ENCODE results near the gene HLA-A.

Gene HLA-A

GRCh38 chr6:29941016-29941415 is 1.3 kb upstream of the HLA-A start:
- no peak overlapping the region for H3K9ac ChIP-seq
- no peaks in the 10 kb centered on the region for H3K27me3 ChIP-seq (ENCODE audit: control insufficient read depth, insufficient read depth, low read length)
- no peak overlapping the region for H3K27ac ChIP-seq
- no peaks in the 10 kb centered on the region for H3K79me2 ChIP-seq
- H3K4me2 ChIP-seq (ENCODE audit: low read length), result peak overlapping the region; percentile 79
- no peak overlapping the region for H2AFZ ChIP-seq
- H3K4me1 ChIP-seq, result no peaks in the 10 kb centered on the region
- no peaks in the 10 kb centered on the region for H3K9me3 ChIP-seq (ENCODE audit: control insufficient read depth, low read length)
- no peak for TF ChIP-seq CTCF (IDR thresholded peaks at IDR 0.05)
- H3K36me3 ChIP-seq (ENCODE audit: control insufficient read depth, insufficient read depth, low read length), result no peaks in the 10 kb centered on the region
- H3K4me3 ChIP-seq (ENCODE audit: low read depth, low read length), result no peak overlapping the region

GRCh38 chr6:29941471-29941870 is 861 bp upstream of the HLA-A start:
- peak overlapping the region; percentile 79 for H3K4me2 ChIP-seq (ENCODE audit: low read length)
- TF ChIP-seq CTCF (IDR thresholded peaks at IDR 0.05), result no peak
- H3K4me3 ChIP-seq (ENCODE audit: low read depth, low read length), result peak overlapping the region; percentile 86
- H3K36me3 ChIP-seq (ENCODE audit: control insufficient read depth, insufficient read depth, low read length), result no peaks in the 10 kb centered on the region
- H3K27me3 ChIP-seq (ENCODE audit: control insufficient read depth, insufficient read depth, low read length), result no peaks in the 10 kb centered on the region
- peak overlapping the region; percentile 93 for H2AFZ ChIP-seq
- H3K9me3 ChIP-seq (ENCODE audit: control insufficient read depth, low read length), result no peaks in the 10 kb centered on the region
- H3K4me1 ChIP-seq, result no peaks in the 10 kb centered on the region
- H3K9ac ChIP-seq, result no peak overlapping the region
- H3K79me2 ChIP-seq, result no peaks in the 10 kb centered on the region
- H3K27ac ChIP-seq, result peak overlapping the region; percentile 82

GRCh38 chr6:29941916-29942274 is 437 bp upstream of the HLA-A start:
- H3K4me3 ChIP-seq (ENCODE audit: low read depth, low read length), result peak overlapping the region; percentile 86
- peak overlapping the region; percentile 46 for H3K9ac ChIP-seq
- peak overlapping the region; percentile 93 for H2AFZ ChIP-seq
- H3K27me3 ChIP-seq (ENCODE audit: control insufficient read depth, insufficient read depth, low read length), result no peaks in the 10 kb centered on the region
- H3K4me1 ChIP-seq, result no peaks in the 10 kb centered on the region
- H3K4me2 ChIP-seq (ENCODE audit: low read length), result peak overlapping the region; percentile 79
- no peak for TF ChIP-seq CTCF (IDR thresholded peaks at IDR 0.05)
- no peaks in the 10 kb centered on the region for H3K9me3 ChIP-seq (ENCODE audit: control insufficient read depth, low read length)
- H3K27ac ChIP-seq, result peak overlapping the region; percentile 82
- no peaks in the 10 kb centered on the region for H3K79me2 ChIP-seq
- H3K36me3 ChIP-seq (ENCODE audit: control insufficient read depth, insufficient read depth, low read length), result no peaks in the 10 kb centered on the region

- Histone ChIP-seq H3K27me3 (ENCODE audit: control insufficient read depth, insufficient read depth, low read length) (no peaks in the 10 kb centered on the region), H3K9me3 (ENCODE audit: control insufficient read depth, low read length) (no peaks in the 10 kb centered on the region), H3K4me1 (no peaks in the 10 kb centered on the region), H3K4me3 (ENCODE audit: low read depth, low read length) (peak overlapping the region; percentile 86), H3K27ac (no peak overlapping the region), H3K79me2 (no peaks in the 10 kb centered on the region), H3K9ac (no peak overlapping the region), H3K36me3 (ENCODE audit: control insufficient read depth, insufficient read depth, low read length) (no peaks in the 10 kb centered on the region), H2AFZ (no peak overlapping the region), H3K4me2 (ENCODE audit: low read length) (peak overlapping the region; percentile 79)
- no peak for TF ChIP-seq CTCF (IDR thresholded peaks at IDR 0.05)
Observed at GRCh38 chr6:29943053-29943966, 978 bp downstream of the HLA-A start.
